Coronary artery (tissue), 2 donors: ENCODE results near the gene EDARADD.

Source experiments
- DNase-seq: peaks from one replicate; pipeline ENCODE4 v3.0.0-alpha.2; 2017; ENCODE audit warnings: low spot score
- H3K27ac ChIP-seq, 2 donors: fragments of 200-600 bp; sonication (generic); one replicate each; pipeline ENCODE4 v1.5.1; 2016 to 2019
- H3K4me3 ChIP-seq: fragments of 200-600 bp; sonication (generic); 2 replicates; pipeline ENCODE4 v1.5.1; 2016; ENCODE audit warnings: mild to moderate bottlenecking, moderate library complexity
- TF ChIP-seq, protein P1 (sequence below): fragments of 200-600 bp; sonication (generic); IDR thresholded peaks from one replicate; pipeline ENCODE4 v1.5.1; 2019; ENCODE audit warnings: antibody characterized with exemption

EDARADD gene

DNA sequence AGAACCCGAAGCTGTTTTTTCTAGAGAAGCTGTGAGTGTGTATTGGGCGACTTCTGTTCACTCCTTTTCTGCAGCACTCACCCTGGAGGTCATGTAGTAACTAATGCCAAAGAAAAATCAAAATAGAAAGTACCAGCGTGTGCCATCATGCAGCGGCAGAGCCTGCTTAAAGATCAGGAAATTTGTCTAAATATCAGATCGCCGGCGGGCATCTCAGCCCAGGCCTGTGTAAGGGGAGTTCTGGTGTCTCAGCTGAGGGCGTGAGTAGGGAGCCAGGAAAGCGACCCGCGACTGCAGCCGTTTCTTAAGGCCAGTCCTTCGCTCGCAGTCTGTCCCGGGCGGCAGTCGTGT, 768 bp downstream of the EDARADD start:
- H3K27ac ChIP-seq, result no peak overlapping the region
- DNase-seq, result no peak
- peak overlapping the region; percentile 88 for H3K4me3 ChIP-seq
- TF ChIP-seq, protein P1, sequence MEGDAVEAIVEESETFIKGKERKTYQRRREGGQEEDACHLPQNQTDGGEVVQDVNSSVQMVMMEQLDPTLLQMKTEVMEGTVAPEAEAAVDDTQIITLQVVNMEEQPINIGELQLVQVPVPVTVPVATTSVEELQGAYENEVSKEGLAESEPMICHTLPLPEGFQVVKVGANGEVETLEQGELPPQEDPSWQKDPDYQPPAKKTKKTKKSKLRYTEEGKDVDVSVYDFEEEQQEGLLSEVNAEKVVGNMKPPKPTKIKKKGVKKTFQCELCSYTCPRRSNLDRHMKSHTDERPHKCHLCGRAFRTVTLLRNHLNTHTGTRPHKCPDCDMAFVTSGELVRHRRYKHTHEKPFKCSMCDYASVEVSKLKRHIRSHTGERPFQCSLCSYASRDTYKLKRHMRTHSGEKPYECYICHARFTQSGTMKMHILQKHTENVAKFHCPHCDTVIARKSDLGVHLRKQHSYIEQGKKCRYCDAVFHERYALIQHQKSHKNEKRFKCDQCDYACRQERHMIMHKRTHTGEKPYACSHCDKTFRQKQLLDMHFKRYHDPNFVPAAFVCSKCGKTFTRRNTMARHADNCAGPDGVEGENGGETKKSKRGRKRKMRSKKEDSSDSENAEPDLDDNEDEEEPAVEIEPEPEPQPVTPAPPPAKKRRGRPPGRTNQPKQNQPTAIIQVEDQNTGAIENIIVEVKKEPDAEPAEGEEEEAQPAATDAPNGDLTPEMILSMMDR, result no peak

- peak overlapping the region; percentile 88 for H3K4me3 ChIP-seq
- no peak for DNase-seq
- TF ChIP-seq, protein P1, result no peak
- no peak overlapping the region for H3K27ac ChIP-seq
These were observed 1.3 kb downstream of the EDARADD start for GRCh38 chr1:236395230-236395946.

DNA sequence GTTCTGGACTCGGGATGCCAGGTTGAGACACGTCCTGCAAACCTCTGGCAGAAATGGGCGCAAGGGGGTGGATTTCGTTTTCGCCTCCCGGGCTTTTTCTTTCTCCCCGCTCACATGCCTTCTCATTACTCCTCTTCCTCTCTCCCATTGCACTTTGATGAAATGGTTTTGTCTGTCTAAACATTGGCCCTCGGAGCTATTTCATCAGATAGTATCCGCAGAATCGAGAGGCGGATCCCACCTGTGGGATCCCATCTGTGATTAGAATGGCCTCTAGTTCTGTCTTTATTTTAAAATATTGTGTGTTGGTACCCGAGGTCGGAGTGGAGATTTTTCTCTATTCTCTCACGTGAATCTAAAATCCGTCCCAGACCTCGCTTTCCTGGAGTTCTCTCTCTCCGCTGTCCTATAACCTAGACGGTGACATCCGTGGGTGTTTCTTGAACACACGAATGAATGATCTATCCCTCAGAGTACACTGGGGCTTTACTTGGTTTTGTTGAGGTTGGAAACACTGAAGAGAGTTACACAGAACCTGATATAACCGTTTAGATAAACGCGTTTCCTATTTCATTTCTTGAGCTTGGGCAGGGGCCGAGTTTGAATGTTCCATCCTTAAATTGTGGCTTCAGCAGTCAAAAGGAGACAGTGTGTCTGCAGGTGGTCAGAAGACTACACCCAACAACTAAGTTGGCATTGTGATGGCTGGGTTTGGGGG, 2.0 kb downstream of the EDARADD start:
- H3K27ac ChIP-seq, result no peak overlapping the region
- H3K4me3 ChIP-seq, result peak overlapping the region; percentile 88
- no peak for DNase-seq
- TF ChIP-seq, protein P1, result no peak

DNA sequence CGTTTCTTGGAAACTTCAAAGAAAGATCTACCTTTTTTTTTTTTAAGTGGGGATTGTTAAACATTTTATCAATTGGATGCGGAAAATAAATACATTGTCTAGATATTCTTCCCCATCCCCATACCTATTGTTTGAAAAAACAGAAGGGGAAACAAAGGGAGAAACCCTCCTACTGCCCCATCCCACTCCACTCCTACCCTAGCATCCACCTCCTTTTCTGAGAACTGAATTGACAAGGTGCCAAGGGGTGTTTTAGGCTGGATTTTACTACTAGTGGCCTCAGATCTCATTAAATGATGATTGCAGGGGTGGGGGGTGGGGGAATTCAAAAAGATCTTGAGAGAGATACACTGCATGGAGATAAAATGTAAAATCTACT, 2.6 kb downstream of the EDARADD start:
- TF ChIP-seq, protein P1, result no peak
- no peak for DNase-seq
- Histone ChIP-seq H3K27ac (no peak overlapping the region), H3K4me3 (no peak overlapping the region)

DNA sequence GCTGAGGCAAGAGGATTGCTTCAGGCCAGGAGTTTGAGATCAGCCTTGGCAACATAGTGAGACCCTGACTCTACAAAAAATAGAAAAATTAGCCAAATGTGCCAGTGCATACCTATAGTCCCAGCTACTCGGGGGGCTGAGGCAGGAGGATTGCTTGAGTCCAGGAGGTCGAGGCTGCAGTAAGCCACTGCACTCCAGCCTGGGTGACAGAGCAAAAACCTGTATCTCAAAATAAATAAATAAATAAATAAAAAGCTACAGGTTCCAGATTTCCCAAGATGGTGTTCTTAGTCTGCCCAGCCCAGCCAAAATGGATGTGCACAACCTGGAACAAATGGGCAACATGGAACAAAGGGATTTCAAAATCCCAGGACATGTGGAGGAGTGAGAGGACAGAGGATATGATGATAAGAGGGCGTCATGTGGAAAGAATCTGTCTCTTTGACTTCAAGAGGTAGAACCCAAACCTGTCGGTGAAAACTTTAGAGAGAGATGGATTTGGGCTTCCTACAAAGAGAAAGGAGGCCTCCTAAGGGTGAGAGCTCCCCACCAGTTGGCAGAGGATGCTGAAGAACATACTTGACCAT, 3.2 kb downstream of the EDARADD start:
- TF ChIP-seq, protein P1, result no peak
- Histone ChIP-seq H3K27ac (no peak overlapping the region), H3K4me3 (no peak overlapping the region)
- no peak for DNase-seq

DNA sequence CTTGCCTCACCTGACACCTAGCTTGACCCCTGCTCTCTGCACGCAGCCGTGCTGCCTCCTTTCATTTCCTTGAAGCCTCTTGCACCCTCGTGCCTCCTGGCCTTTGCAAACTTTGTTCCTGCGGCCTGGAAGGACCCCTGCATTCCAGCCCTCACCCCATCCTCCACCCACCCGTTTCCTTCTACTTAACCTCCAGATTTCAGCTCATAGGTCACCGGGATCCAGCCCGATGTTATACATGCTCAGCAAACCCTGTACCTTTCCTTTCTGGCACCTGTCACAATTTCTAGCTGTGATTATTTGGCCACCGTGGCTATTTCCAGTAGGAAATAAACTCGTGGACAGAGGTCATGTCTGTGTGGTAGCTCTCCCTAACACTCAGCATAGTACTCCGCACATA, 4.5 kb downstream of the EDARADD start:
- H3K27ac ChIP-seq, result no peak overlapping the region
- H3K4me3 ChIP-seq, result no peak overlapping the region
- no peak for DNase-seq
- TF ChIP-seq, protein P1, result no peak
